Endothelial cell (in vitro differentiated cells): ENCODE results near the gene GSE1. TPM values are rescaled to one million over a fixed set of nuclear protein-coding genes. Genes with fewer than 3 reads are reported as not detected.

Source experiments
- DNase-seq: peaks from one replicate; pipeline ENCODE4 v3.0.0; 2021; ENCODE audit warnings: low spot score
- H3K27ac Mint-ChIP-seq: one replicate; pipeline ENCODE4 v1.8.0; 2021; ENCODE audit warnings: mixed read lengths, inconsistent platforms; ENCODE audit not compliant: unreplicated experiment
- H3K27me3 Mint-ChIP-seq: one replicate; pipeline ENCODE4 v1.8.0; 2021; ENCODE audit warnings: mild to moderate bottlenecking, moderate library complexity, mixed read lengths, inconsistent platforms; ENCODE audit not compliant: unreplicated experiment
- H3K36me3 Mint-ChIP-seq: one replicate; pipeline ENCODE4 v1.8.0; 2021; ENCODE audit warnings: mild to moderate bottlenecking, low read depth, mixed read lengths, inconsistent platforms; ENCODE audit not compliant: unreplicated experiment
- H3K4me1 Mint-ChIP-seq: one replicate; pipeline ENCODE4 v1.8.0; 2021; ENCODE audit warnings: mild to moderate bottlenecking, mixed read lengths, inconsistent platforms; ENCODE audit not compliant: unreplicated experiment
- H3K4me3 Mint-ChIP-seq: one replicate; pipeline ENCODE4 v1.8.0; 2021; ENCODE audit warnings: mild to moderate bottlenecking, mixed read lengths, inconsistent platforms; ENCODE audit not compliant: unreplicated experiment
- H3K9me3 Mint-ChIP-seq: one replicate; pipeline ENCODE4 v1.8.0; 2021; ENCODE audit warnings: mixed read lengths, inconsistent platforms; ENCODE audit not compliant: unreplicated experiment
- CTCF ChIP-seq: fragments of 200-600 bp; sonication (generic); IDR thresholded peaks from one replicate; pipeline ENCODE4 v1.5.0; 2021; ENCODE audit warnings: antibody characterized with exemption; ENCODE audit not compliant: unreplicated experiment
- total RNA-seq: library from RNA; stranded (reverse); fragmentation: NEBNext Ultra II Directional; extraction: Animal tissue kit (Norgen Biotek cat#: 25700); gene quantifications from one replicate; pipeline ENCODE4 v1.2.1, GENCODE V29; 2021; ENCODE audit not compliant: unreplicated experiment

The GSE1 gene
- total RNA-seq, 1 donor from 2014 or later = 23.9 TPM

DNA sequence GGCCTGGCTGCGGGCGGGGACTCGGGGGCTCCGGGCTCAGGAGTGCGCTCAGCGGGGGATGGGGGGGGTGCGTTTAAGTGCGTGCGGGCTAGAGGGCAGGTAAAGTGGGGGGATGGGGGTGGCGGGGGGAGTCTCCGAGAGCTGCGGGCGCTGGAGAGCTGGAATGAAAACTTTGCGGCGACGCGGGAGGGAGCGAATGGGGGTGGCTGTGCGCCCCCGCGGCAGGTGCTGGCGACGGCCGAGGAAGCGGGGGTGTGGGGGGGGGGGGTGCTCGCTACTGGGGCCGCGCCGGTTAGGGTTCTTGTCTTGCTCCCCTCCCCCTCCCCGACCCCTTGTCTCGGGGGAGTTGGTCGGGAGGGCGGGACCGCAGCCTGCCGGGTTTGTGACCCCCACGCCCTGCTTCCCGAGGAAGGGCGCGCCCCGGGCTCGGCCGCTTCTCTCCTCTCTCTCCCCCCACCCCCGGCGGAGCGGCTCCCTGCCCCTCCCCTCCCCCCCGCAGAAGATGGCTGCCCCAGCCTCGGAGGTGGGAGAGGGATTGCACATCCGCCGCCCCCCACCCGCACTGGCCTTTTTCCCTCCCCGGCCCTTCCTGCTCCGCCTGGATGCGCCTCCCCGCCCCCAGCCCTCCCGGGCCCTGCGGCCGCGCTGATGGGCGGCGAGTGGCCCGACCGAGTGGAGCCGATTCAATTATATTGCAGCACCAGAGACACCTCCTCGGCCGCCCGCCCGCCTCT is 649 bp downstream of the GSE1 start:
- peaks cover 6% of the 10 kb centered on the region for H3K4me1 Mint-ChIP-seq
- H3K4me3 Mint-ChIP-seq = no peak overlapping the region
- H3K27ac Mint-ChIP-seq = no peak overlapping the region
- TF ChIP-seq CTCF = no peak
- H3K27me3 Mint-ChIP-seq = peaks cover 10% of the 10 kb centered on the region
- H3K36me3 Mint-ChIP-seq = no peaks in the 10 kb centered on the region
- no peaks in the 10 kb centered on the region for H3K9me3 Mint-ChIP-seq
- DNase-seq = peak; percentile 54

DNA sequence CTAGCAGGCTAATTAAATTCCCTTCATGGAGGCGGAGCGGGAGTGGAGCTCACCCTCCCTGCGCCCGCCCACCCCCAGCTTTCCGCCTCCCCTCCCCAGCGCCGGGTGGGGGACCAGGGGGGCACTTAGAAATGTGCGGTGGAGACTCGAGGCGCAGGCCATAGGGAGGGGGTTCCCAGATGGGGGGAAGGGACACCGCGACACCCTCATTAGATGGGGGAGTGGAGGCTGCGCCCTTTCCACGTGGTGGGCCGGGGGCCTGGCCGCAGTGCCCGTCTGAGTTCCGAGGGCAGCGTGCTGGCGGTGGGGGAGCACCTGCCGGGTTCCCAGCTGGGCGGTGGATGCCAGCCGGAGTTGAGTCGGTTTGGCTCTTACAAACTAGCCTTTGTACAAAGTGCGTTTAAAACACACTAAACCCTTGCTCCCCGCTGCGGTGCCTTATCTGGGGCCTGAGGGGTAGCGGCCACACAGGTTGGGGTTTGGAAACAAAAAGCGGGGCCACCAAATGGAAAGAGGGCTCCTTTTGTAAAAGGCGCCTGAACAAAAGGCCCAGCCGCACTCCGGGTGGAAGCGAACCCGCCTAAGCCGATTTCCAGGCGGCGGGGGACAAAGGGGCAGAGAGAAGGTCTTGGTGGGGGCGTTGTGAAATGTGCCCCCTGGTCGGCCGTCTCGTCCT is 1.4 kb downstream of the GSE1 start:
- H3K36me3 Mint-ChIP-seq = no peaks in the 10 kb centered on the region
- peaks cover 6% of the 10 kb centered on the region for H3K4me1 Mint-ChIP-seq
- no peak overlapping the region for H3K4me3 Mint-ChIP-seq
- TF ChIP-seq CTCF = no peak
- no peak for DNase-seq
- peaks cover 8% of the 10 kb centered on the region for H3K27me3 Mint-ChIP-seq
- H3K9me3 Mint-ChIP-seq = no peaks in the 10 kb centered on the region
- H3K27ac Mint-ChIP-seq = no peak overlapping the region

GRCh38 chr16:85615014-85615851 is 2.1 kb downstream of the GSE1 start:
- H3K27me3 Mint-ChIP-seq = peaks cover 5% of the 10 kb centered on the region
- H3K4me1 Mint-ChIP-seq = peaks cover 6% of the 10 kb centered on the region
- DNase-seq = no peak
- no peak overlapping the region for H3K4me3 Mint-ChIP-seq
- no peak overlapping the region for H3K27ac Mint-ChIP-seq
- no peaks in the 10 kb centered on the region for H3K36me3 Mint-ChIP-seq
- no peaks in the 10 kb centered on the region for H3K9me3 Mint-ChIP-seq
- TF ChIP-seq CTCF = no peak

GRCh38 chr16:85615852-85616606 is 2.9 kb downstream of the GSE1 start:
- Mint-ChIP-seq H3K4me3 (no peak overlapping the region), H3K36me3 (no peaks in the 10 kb centered on the region), H3K27me3 (peaks cover 5% of the 10 kb centered on the region), H3K27ac (no peak overlapping the region), H3K9me3 (no peaks in the 10 kb centered on the region), H3K4me1 (peaks cover 4% of the 10 kb centered on the region)
- peak; percentile 93 for DNase-seq
- TF ChIP-seq CTCF = peak; percentile 97
